RWPE2 (cell line): Measurements from ENCODE around the gene HSDL1.

ENCODE experiments used
- ATAC-seq: fragments of 200-7000 bp; cut with Tn5 transposase; 3 replicates; pipeline ENCODE4 v1.9.1; 2021; ENCODE audit warnings: low read depth
- DNase-seq: peaks from one replicate; pipeline ENCODE4 v3.0.0-alpha.2; 2020; ENCODE audit warnings: low spot score
- H3K27ac ChIP-seq: fragments of 450-650 bp; 2 replicates; pipeline ENCODE4 v1.5.1; 2017; ENCODE audit warnings: mild to moderate bottlenecking; ENCODE audit not compliant: poor library complexity, severe bottlenecking
- H3K27me3 ChIP-seq: fragments of 250-450 bp; sonication (Bioruptor Pico); 2 replicates; pipeline ENCODE4 v1.5.1; 2021; ENCODE audit warnings: mild to moderate bottlenecking, moderate library complexity; ENCODE audit not compliant: insufficient read depth, poor library complexity, severe bottlenecking
- H3K36me3 ChIP-seq: fragments of 250-450 bp; sonication (Bioruptor Pico); 2 replicates; pipeline ENCODE4 v1.5.1; 2020; ENCODE audit warnings: low read depth, mild to moderate bottlenecking, moderate library complexity
- H3K4me1 ChIP-seq: fragments of 250-450 bp; sonication (Bioruptor Pico); 2 replicates; pipeline ENCODE4 v1.5.1; 2021; ENCODE audit warnings: mild to moderate bottlenecking, moderate library complexity; ENCODE audit not compliant: insufficient read depth, poor library complexity, severe bottlenecking
- H3K4me3 ChIP-seq: fragments of 250-450 bp; sonication (Bioruptor Pico); 2 replicates; pipeline ENCODE4 v1.5.1; 2021; ENCODE audit warnings: mild to moderate bottlenecking, moderate library complexity; ENCODE audit not compliant: severe bottlenecking
- H3K9me3 ChIP-seq: fragments of 250-450 bp; sonication (Bioruptor Pico); 2 replicates; pipeline ENCODE4 v1.5.1; 2021; ENCODE audit warnings: mild to moderate bottlenecking, moderate library complexity; ENCODE audit not compliant: severe bottlenecking
- CTCF ChIP-seq: fragments of 450-650 bp; IDR thresholded peaks from one replicate; pipeline ENCODE4 v1.5.1; 2017; ENCODE audit warnings: mild to moderate bottlenecking, moderate library complexity; ENCODE audit not compliant: poor library complexity, severe bottlenecking

HSDL1 gene

GRCh38 chr16:84132527-84133285, 12.3 kb downstream of the HSDL1 start:
- TF ChIP-seq CTCF, result no peak
- Histone ChIP-seq H3K27ac (no peak overlapping the region), H3K4me1 (no peaks in the 10 kb centered on the region), H3K4me3 (no peak overlapping the region), H3K36me3 (peaks cover 20% of the 10 kb centered on the region), H3K27me3 (no peaks in the 10 kb centered on the region), H3K9me3 (no peaks in the 10 kb centered on the region)
- DNase-seq (no peak), ATAC-seq (no peak)

GRCh38 chr16:84131117-84131516, 13.9 kb downstream of the HSDL1 start:
- Histone ChIP-seq H3K36me3 (peaks cover 24% of the 10 kb centered on the region), H3K4me1 (no peaks in the 10 kb centered on the region), H3K9me3 (no peaks in the 10 kb centered on the region), H3K27ac (no peak overlapping the region), H3K27me3 (no peaks in the 10 kb centered on the region), H3K4me3 (no peak overlapping the region)
- DNase-seq (no peak), ATAC-seq (no peak)
- no peak for TF ChIP-seq CTCF

GRCh38 chr16:84124257-84125073, 20.5 kb downstream of the HSDL1 start:
- no peaks in the 10 kb centered on the region for H3K4me1 ChIP-seq
- TF ChIP-seq CTCF, result no peak
- ATAC-seq (no peak), DNase-seq (no peak)
- H3K36me3 ChIP-seq, result peaks cover 30% of the 10 kb centered on the region
- H3K27ac ChIP-seq, result no peak overlapping the region
- no peaks in the 10 kb centered on the region for H3K27me3 ChIP-seq
- H3K9me3 ChIP-seq, result peaks cover 2% of the 10 kb centered on the region
- no peak overlapping the region for H3K4me3 ChIP-seq

- no peak for DNase-seq
- no peaks in the 10 kb centered on the region for H3K27me3 ChIP-seq
Measured at GRCh38 chr16:84121007-84121406, 24.0 kb downstream of the HSDL1 start.

More at GRCh38 chr16:84121007-84121406, 24.0 kb downstream of the HSDL1 start:
- H3K27ac ChIP-seq, result no peak overlapping the region
- no peak for TF ChIP-seq CTCF
- no peak overlapping the region for H3K4me3 ChIP-seq
- H3K9me3 ChIP-seq, result peaks cover 2% of the 10 kb centered on the region
- H3K36me3 ChIP-seq, result peaks cover 15% of the 10 kb centered on the region
- H3K4me1 ChIP-seq, result no peaks in the 10 kb centered on the region
- ATAC-seq, result no peak
